NCI-H2227 (cell line): Measurements from ENCODE around the gene LYAR.
A peak's percentile ranks its signal among the peaks of the same experiment; 100 is the strongest.

ENCODE experiments used
- DNase-seq: peaks from one replicate; lab custom pipeline; 2025; ENCODE audit not compliant: unreplicated experiment; lab: John Stamatoyannopoulos, UW

LYAR gene

DNA sequence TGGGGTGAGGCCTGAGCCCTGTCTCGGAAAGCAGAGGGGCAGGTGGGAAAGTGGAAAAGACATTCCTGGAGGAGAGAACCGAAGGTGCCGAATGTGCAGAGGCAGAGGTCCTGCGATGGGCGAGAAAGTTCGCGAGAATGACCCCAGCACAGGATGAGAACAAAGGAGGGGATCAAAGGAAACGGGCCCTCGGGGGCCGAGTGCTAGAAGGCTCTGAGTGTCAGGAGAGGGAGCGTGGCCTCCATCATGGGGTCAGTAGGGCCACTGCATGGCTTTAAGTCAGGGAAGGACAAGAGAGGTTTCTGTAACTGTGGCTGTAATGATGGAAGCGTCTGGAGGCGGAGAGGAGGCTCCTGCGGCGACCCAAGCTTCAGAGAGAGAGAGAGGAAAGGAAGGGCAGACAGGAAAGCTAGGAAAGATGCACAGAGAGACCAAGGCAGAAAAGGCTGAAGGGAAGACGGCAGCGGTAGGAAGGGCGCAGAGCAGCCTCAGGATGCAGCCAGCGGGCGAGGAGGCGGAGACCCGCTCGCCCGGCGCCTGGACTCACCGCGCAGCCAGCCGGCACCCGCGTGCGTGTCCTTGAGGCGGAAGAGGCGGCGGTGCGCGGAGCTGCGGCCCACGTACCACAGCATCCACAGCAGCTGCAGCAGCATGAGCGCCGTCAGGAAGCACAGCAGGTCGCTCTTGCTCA lies 63.9 kb downstream of the LYAR start:
- peak; percentile 12 for DNase-seq
